NOMO-1 treated with DMSO at 0.1 percent for 48 hours (cell line): ENCODE measurements around the gene CBFB.

Source experiments
- DNase-seq: peaks from one replicate; lab custom pipeline; 2025; ENCODE audit not compliant: unreplicated experiment; lab: John Stamatoyannopoulos, UW

CBFB gene

GRCh38 chr16:67016681-67017420, 12.1 kb upstream of the CBFB start:
- DNase-seq, result no peak

GRCh38 chr16:67017421-67017750, 11.6 kb upstream of the CBFB start:
- no peak for DNase-seq

DNA sequence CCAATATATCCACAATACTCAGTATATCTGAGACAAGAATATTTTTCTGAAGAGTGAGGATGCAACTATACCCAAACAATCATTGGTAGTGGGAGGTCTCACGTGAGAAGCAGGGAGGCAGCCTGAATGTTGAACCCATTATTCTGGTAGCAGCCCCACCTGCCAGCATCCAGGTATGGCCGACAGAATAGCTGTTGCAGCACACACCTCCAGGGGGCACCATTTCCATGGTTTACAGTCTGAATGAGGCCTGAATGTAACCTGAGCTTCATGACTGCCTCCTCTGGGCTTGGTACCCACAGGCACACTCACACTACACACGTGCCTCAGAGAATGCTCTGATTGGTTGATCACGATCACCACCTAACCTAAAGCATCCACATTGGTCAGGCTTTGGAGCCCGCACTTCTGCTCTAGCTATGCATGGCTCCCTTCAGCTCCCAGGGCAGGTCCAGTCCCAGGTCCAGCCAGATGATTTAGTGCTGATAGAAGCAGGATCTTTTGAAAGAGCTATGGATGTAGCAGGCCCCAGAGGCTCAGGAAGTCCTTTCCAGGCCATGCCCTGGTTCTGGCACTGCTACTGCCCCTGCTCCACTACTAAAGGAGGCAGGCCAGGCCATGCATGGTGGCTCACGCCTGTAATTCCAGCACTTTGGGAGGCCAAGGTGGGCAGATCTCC, 11.0 kb upstream of the CBFB start:
- peak; percentile 79 for DNase-seq

- no peak for DNase-seq
These were observed 9.8 kb upstream of the CBFB start for GRCh38 chr16:67019171-67019570.

- no peak for DNase-seq
These were observed 7.6 kb upstream of the CBFB start for GRCh38 chr16:67021321-67021720.

DNA sequence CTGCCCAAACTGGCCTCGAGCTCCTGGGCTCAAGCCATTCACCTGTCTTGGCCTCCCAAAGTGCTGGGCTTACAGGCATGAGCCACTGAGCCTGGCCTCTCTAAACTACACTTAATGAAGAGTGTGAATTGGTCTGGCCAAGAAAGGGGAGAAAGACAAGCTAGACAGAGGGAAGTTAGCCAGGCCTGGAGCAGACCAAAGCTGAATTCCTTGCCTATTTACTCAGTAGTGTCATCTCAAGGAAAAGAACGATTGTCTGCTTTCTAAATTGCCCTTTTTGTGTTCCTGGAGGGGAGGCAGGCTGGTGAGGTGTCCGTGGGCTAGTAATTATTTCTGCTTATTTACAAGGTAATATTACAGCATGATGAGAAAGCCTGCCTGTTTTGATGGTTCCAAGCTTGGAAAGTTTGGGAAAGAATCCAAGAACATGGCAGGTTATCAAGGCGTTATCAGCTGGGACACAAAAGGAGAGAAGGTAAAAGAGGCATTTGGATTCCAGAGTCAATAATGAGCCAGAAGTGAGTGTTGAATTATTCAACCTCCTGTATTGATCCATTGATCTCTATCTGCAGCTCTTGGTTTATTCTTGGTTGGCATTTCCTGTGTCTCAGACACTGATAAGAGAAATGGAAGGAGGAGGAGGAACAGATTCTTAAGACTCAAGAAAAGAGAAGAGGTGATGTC, 6.3 kb upstream of the CBFB start:
- DNase-seq, result no peak

- no peak for DNase-seq
These were observed 5.3 kb upstream of the CBFB start for GRCh38 chr16:67023689-67024088.

- DNase-seq, result no peak
These were observed 4.4 kb upstream of the CBFB start for GRCh38 chr16:67024384-67025209.

DNA sequence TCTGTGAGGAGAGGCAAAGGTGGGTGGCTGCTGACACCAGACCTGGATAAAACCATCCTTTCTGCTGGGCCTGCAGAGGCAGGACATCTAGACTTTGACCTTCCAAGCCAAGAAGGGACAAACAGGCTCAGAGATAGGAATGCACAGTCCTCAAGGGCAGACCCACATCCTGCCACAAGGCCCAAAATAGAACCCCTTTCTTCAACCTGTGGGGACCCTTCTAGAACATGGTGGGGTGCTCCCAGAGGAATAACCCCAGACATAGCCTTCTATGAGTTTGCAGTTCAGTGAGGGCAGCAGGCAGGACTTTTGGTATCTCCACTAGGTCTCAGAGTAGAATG, 3.8 kb upstream of the CBFB start:
- no peak for DNase-seq

DNA sequence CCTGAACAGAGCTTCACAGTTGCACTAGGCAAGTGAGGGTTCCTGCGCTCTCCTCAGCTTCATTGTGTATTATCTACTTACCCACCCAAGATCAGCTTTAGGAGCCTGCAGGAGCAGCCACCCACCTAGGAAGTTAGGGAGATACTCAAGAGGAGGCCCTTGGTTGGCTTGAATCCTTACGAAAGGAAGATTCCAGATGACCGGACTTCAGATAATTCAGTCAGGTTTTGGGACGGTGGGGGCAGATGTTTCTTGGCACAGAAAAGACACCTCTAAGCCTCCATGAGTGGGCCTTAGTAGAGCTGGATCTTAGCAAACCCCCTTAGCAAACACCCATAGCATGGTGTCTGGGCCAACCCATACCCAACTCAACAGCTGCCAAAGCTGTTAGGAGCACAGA, 2.4 kb upstream of the CBFB start:
- no peak for DNase-seq

DNA sequence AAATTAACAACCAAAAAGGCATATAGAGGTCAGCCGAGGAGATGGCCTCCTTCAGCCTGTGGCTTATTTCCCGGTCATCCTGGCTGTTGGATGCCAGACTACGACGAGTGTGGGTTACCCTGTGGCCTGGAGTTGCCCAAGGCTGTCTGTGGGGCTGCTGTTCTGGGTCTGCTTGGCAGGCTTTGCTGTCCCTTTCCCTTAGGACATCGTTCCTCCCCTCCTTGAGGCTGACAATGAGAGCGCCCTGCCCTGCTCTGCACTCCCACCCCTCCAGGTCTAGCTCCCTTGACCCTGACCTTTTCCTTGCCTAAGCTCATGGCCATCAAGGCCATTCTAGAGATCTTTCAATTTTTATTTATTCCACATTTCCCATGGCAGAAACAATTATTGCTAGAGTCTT, 1.9 kb upstream of the CBFB start:
- DNase-seq, result no peak

GRCh38 chr16:67028167-67028695, 718 bp upstream of the CBFB start:
- DNase-seq, result peak; percentile 32

- peak; percentile 45 for DNase-seq
These were observed 526 bp downstream of the CBFB start for GRCh38 chr16:67029254-67030096.

DNA sequence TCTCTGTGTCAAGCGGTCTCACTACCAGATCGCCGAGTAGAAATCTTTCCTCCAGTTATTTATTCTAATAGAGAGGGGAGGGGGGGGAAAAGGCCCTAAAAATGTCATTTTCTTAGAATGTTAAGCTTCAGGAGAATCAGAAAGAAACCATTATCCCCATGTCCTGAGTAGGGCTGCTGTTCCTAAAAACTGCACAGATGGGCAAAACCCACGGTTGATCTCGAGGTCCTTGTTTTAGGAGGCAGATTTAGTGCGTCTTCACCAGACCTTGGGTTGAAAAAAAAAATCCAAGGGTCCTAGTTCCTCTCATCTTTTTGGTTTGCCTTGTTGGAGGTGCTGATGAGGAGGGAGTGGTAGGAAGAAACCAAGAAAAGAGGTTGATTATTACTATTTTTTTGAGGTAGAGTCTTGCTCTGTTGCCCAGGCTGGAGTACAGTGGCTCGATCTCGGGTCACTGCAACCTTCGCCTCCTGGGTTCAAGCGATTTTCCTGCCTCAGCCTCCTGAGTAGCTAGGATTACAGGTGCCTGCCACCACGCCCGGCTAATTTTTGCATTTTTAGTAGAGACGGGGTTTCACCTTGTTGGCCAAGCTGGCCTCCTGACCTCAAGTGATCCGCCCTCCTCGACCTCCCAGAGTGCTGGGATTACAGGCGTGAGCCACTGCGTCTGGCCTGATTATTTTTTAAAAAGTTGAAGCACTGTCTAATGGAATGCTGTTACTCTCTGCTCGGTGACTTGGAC, 1.4 kb downstream of the CBFB start:
- DNase-seq, result no peak

GRCh38 chr16:67034487-67034886, 5.5 kb downstream of the CBFB start:
- DNase-seq, result no peak

DNA sequence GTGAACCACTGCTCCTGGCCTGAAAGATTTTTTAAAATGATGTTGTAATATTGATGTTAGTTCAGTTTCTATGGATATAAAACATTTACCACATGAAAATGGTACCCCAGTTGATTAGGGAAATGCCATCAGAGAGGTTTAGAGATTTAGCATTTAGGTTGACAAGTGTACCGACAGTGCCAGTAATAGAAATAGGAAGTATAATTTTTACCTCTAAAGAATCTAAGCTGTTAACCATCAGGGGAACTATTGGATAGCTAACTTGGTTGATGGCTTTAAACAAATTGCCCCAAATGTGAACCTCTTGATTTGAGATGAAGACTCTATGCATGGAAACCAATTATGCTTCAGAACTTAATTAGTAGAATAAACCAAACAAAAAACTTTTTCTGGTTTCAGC, 6.4 kb downstream of the CBFB start:
- no peak for DNase-seq

- DNase-seq, result no peak
These were observed 7.4 kb downstream of the CBFB start for GRCh38 chr16:67036323-67036741.

- DNase-seq, result no peak
These were observed 10.5 kb downstream of the CBFB start for GRCh38 chr16:67039260-67040020.

GRCh38 chr16:67040166-67040565, 11.2 kb downstream of the CBFB start:
- no peak for DNase-seq
